ENCODE results near the gene PTCH1. TPM values are rescaled to one million over a fixed set of nuclear protein-coding genes. Genes with fewer than 3 reads are reported as not detected.
A peak's percentile ranks its signal among the peaks of the same experiment; 100 is the strongest.

Gene PTCH1
- total and polyA plus RNA-seq, 10 of the 15 experiments (the other 5 are each of a cell fraction or from before 2014, with no cell fraction given): 0.16 to 6.1 (median 2.6) TPM

DNA sequence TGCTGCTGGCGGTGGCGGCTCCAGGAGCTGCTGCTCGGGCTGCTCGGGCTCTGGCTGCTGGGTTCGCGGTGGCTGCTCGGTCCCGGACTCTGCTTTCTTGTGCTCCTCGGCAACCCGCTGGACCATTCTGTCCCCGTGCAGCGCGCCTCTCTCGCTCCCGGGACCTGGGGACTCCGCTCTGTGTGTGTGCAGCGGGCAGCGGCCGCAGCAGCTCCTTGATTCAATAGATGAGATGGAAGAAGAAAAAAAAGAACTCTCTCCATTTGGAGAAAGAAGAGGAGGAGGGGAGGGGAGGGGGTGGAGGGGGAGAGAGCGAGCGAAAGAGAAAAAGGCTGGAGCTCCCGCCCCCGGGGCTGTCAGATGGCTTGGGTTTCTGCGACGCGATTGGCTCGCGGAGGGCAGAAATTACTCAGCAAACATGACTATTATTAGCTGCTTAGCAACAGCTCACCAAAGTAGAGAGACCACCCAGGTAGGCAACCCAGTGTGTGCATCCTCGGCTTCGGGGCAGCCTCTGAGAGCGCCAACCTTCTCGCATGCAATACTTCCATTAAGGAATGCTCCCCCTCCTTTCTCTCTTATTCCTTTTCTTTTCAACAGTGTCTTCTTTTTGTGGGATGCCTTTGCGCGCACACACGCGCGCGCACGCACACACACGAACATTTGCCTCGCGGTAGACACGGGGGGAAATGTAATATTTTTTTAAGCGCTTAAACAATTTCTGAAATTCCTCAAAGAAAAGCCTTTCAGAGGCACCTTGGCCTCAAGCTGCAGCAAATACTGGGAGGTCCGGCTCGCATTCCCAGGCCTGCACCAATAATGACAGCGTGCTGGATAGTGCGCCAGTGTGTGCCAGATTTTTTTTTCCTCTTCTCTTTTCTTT is 7.6 kb downstream of the PTCH1 start (continued):
- TF ChIP-seq, protein P1, sequence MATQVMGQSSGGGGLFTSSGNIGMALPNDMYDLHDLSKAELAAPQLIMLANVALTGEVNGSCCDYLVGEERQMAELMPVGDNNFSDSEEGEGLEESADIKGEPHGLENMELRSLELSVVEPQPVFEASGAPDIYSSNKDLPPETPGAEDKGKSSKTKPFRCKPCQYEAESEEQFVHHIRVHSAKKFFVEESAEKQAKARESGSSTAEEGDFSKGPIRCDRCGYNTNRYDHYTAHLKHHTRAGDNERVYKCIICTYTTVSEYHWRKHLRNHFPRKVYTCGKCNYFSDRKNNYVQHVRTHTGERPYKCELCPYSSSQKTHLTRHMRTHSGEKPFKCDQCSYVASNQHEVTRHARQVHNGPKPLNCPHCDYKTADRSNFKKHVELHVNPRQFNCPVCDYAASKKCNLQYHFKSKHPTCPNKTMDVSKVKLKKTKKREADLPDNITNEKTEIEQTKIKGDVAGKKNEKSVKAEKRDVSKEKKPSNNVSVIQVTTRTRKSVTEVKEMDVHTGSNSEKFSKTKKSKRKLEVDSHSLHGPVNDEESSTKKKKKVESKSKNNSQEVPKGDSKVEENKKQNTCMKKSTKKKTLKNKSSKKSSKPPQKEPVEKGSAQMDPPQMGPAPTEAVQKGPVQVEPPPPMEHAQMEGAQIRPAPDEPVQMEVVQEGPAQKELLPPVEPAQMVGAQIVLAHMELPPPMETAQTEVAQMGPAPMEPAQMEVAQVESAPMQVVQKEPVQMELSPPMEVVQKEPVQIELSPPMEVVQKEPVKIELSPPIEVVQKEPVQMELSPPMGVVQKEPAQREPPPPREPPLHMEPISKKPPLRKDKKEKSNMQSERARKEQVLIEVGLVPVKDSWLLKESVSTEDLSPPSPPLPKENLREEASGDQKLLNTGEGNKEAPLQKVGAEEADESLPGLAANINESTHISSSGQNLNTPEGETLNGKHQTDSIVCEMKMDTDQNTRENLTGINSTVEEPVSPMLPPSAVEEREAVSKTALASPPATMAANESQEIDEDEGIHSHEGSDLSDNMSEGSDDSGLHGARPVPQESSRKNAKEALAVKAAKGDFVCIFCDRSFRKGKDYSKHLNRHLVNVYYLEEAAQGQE (IDR thresholded peaks at IDR 0.05; ENCODE audit: low read depth, low read length): no peak
- TF ChIP-seq DPF2 (IDR thresholded peaks at IDR 0.05) (no peak), TARDBP (IDR thresholded peaks at IDR 0.05; ENCODE audit: borderline replicate concordance) (no peak), STAT3 (IDR thresholded peaks at IDR 0.05; ENCODE audit: low read depth, low read length) (no peak), ZNF24 (IDR thresholded peaks at IDR 0.05) (no peak), CBFB (IDR thresholded peaks at IDR 0.05; ENCODE audit: low read depth) (no peak), SMAD1 (IDR thresholded peaks at IDR 0.05; ENCODE audit: low read depth, partially characterized antibody) (no peak), NR2C1 (IDR thresholded peaks at IDR 0.05) (no peak), MEF2B (IDR thresholded peaks at IDR 0.05; ENCODE audit: partially characterized antibody, poor library complexity, severe bottlenecking) (peak; percentile 60)
- TF ChIP-seq, protein P2, sequence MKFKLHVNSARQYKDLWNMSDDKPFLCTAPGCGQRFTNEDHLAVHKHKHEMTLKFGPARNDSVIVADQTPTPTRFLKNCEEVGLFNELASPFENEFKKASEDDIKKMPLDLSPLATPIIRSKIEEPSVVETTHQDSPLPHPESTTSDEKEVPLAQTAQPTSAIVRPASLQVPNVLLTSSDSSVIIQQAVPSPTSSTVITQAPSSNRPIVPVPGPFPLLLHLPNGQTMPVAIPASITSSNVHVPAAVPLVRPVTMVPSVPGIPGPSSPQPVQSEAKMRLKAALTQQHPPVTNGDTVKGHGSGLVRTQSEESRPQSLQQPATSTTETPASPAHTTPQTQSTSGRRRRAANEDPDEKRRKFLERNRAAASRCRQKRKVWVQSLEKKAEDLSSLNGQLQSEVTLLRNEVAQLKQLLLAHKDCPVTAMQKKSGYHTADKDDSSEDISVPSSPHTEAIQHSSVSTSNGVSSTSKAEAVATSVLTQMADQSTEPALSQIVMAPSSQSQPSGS (IDR thresholded peaks at IDR 0.05; ENCODE audit: low read length): no peak
- TF ChIP-seq, protein P3, sequence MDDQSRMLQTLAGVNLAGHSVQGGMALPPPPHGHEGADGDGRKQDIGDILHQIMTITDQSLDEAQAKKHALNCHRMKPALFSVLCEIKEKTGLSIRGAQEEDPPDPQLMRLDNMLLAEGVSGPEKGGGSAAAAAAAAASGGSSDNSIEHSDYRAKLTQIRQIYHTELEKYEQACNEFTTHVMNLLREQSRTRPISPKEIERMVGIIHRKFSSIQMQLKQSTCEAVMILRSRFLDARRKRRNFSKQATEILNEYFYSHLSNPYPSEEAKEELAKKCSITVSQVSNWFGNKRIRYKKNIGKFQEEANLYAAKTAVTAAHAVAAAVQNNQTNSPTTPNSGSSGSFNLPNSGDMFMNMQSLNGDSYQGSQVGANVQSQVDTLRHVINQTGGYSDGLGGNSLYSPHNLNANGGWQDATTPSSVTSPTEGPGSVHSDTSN (IDR thresholded peaks at IDR 0.05; ENCODE audit: insufficient replicate concordance, low read depth, low read length): no peak
- TF ChIP-seq, protein P4, sequence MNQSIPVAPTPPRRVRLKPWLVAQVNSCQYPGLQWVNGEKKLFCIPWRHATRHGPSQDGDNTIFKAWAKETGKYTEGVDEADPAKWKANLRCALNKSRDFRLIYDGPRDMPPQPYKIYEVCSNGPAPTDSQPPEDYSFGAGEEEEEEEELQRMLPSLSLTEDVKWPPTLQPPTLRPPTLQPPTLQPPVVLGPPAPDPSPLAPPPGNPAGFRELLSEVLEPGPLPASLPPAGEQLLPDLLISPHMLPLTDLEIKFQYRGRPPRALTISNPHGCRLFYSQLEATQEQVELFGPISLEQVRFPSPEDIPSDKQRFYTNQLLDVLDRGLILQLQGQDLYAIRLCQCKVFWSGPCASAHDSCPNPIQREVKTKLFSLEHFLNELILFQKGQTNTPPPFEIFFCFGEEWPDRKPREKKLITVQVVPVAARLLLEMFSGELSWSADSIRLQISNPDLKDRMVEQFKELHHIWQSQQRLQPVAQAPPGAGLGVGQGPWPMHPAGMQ (IDR thresholded peaks at IDR 0.05; ENCODE audit: borderline replicate concordance): no peak
- TF ChIP-seq, protein P5, sequence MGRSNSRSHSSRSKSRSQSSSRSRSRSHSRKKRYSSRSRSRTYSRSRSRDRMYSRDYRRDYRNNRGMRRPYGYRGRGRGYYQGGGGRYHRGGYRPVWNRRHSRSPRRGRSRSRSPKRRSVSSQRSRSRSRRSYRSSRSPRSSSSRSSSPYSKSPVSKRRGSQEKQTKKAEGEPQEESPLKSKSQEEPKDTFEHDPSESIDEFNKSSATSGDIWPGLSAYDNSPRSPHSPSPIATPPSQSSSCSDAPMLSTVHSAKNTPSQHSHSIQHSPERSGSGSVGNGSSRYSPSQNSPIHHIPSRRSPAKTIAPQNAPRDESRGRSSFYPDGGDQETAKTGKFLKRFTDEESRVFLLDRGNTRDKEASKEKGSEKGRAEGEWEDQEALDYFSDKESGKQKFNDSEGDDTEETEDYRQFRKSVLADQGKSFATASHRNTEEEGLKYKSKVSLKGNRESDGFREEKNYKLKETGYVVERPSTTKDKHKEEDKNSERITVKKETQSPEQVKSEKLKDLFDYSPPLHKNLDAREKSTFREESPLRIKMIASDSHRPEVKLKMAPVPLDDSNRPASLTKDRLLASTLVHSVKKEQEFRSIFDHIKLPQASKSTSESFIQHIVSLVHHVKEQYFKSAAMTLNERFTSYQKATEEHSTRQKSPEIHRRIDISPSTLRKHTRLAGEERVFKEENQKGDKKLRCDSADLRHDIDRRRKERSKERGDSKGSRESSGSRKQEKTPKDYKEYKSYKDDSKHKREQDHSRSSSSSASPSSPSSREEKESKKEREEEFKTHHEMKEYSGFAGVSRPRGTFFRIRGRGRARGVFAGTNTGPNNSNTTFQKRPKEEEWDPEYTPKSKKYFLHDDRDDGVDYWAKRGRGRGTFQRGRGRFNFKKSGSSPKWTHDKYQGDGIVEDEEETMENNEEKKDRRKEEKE (IDR thresholded peaks at IDR 0.05): no peak

All from GM12878 (cell line).